MM.1S (cell line): ENCODE data around the gene CTNNBIP1.

Experiments used
- DNase-seq: peaks from one replicate; pipeline ENCODE4 v3.0.0-alpha.2; 2015
- H2AFZ ChIP-seq: fragments of 300-600 bp; sonication (generic); 2 replicates; pipeline ENCODE4 v1.6.0; 2016; ENCODE audit warnings: antibody characterized with exemption, low read length
- H3F3A ChIP-seq: fragments of 300-600 bp; sonication (generic); 2 replicates; pipeline ENCODE4 v1.6.1; 2016; ENCODE audit warnings: mild to moderate bottlenecking, antibody characterized with exemption, low read length, moderate library complexity, mixed read lengths; ENCODE audit not compliant: insufficient read depth
- H3K27ac ChIP-seq: fragments of 300-600 bp; sonication (generic); 2 replicates; pipeline ENCODE4 v1.5.1; 2016; ENCODE audit warnings: mild to moderate bottlenecking, low read length
- H3K27me3 ChIP-seq: fragments of 300-600 bp; sonication (generic); replicated peaks from 2 replicates; pipeline ENCODE4 v1.6.0; 2016; ENCODE audit warnings: low read length; ENCODE audit not compliant: insufficient read depth
- H3K36me3 ChIP-seq: fragments of 300-600 bp; sonication (generic); replicated peaks from 2 replicates; pipeline ENCODE4 v1.6.1; 2016; ENCODE audit warnings: mild to moderate bottlenecking, low read length, mixed read lengths; ENCODE audit not compliant: insufficient read depth
- H3K4me1 ChIP-seq: fragments of 300-600 bp; sonication (generic); 2 replicates; pipeline ENCODE4 v1.6.1; 2016; ENCODE audit warnings: low read length, mixed read lengths
- H3K4me2 ChIP-seq: fragments of 300-600 bp; sonication (generic); 2 replicates; pipeline ENCODE4 v1.6.0; 2016; ENCODE audit warnings: low read depth, low read length
- H3K4me3 ChIP-seq: fragments of 300-600 bp; sonication (generic); 2 replicates; pipeline ENCODE4 v1.5.1; 2016; ENCODE audit warnings: low read length, mixed read lengths
- H3K79me2 ChIP-seq: fragments of 300-600 bp; sonication (generic); 2 replicates; pipeline ENCODE4 v1.6.1; 2016; ENCODE audit warnings: mixed run types, low read length, mixed read lengths
- H3K9ac ChIP-seq: fragments of 300-600 bp; sonication (generic); 2 replicates; pipeline ENCODE4 v1.6.1; 2016; ENCODE audit warnings: low read length, mixed read lengths
- H3K9me2 ChIP-seq: fragments of 300-600 bp; sonication (generic); replicated peaks from 2 replicates; pipeline ENCODE4 v1.6.1; 2016; ENCODE audit warnings: mild to moderate bottlenecking, low read length, mixed read lengths; ENCODE audit not compliant: insufficient read depth
- H3K9me3 ChIP-seq: fragments of 300-600 bp; sonication (generic); replicated peaks from 2 replicates; pipeline ENCODE4 v1.6.1; 2016; ENCODE audit warnings: mild to moderate bottlenecking, low read length, mixed read lengths; ENCODE audit not compliant: insufficient read depth
- H4K20me1 ChIP-seq: fragments of 300-600 bp; sonication (generic); 2 replicates; pipeline ENCODE4 v1.6.1; 2016; ENCODE audit warnings: mild to moderate bottlenecking, low read length, moderate library complexity, mixed read lengths; ENCODE audit not compliant: insufficient read depth
- CTCF ChIP-seq: fragments of 300-600 bp; sonication (generic); IDR thresholded peaks from 2 replicates; pipeline ENCODE4 v1.5.1; 2016; ENCODE audit warnings: antibody characterized with exemption, low read length, mixed read lengths
- EZH2 ChIP-seq: fragments of 300-600 bp; sonication (generic); optimal IDR thresholded peaks from 2 replicates; pipeline ENCODE3; 2017; ENCODE audit warnings: low read depth, mild to moderate bottlenecking, antibody characterized with exemption, low read length, mixed read lengths
- EZH2phosphoT487 ChIP-seq: fragments of 300-600 bp; sonication (generic); IDR thresholded peaks from 2 replicates; pipeline ENCODE4 v1.6.1; 2018; ENCODE audit warnings: antibody characterized with exemption, low read length

The CTNNBIP1 gene

GRCh38 chr1:9870572-9870971 is 39.5 kb downstream of the CTNNBIP1 start:
- H3K36me3 ChIP-seq: no peaks in the 10 kb centered on the region
- H3K9me3 ChIP-seq: no peaks in the 10 kb centered on the region
- no peaks in the 10 kb centered on the region for H4K20me1 ChIP-seq
- H3K4me1 ChIP-seq: no peaks in the 10 kb centered on the region
- DNase-seq: no peak
- H3K79me2 ChIP-seq: no peaks in the 10 kb centered on the region
- H3K9ac ChIP-seq: no peak overlapping the region
- no peak for TF ChIP-seq EZH2phosphoT487
- no peak for TF ChIP-seq CTCF
- TF ChIP-seq EZH2: no peak
- no peak overlapping the region for H3K27ac ChIP-seq
- no peaks in the 10 kb centered on the region for H3F3A ChIP-seq
- H3K4me2 ChIP-seq: no peak overlapping the region
- no peaks in the 10 kb centered on the region for H3K27me3 ChIP-seq
- no peaks in the 10 kb centered on the region for H3K9me2 ChIP-seq
- H3K4me3 ChIP-seq: no peak overlapping the region
- no peak overlapping the region for H2AFZ ChIP-seq

- no peaks in the 10 kb centered on the region for H3K79me2 ChIP-seq
- no peaks in the 10 kb centered on the region for H3K36me3 ChIP-seq
- no peaks in the 10 kb centered on the region for H3K9me3 ChIP-seq
- H3F3A ChIP-seq: no peaks in the 10 kb centered on the region
- no peak overlapping the region for H3K27ac ChIP-seq
- H2AFZ ChIP-seq: no peak overlapping the region
- H3K4me2 ChIP-seq: no peak overlapping the region
- no peaks in the 10 kb centered on the region for H4K20me1 ChIP-seq
- no peak overlapping the region for H3K4me3 ChIP-seq
- H3K27me3 ChIP-seq: no peaks in the 10 kb centered on the region
- DNase-seq: no peak
- H3K9me2 ChIP-seq: no peaks in the 10 kb centered on the region
- H3K9ac ChIP-seq: no peak overlapping the region
- H3K4me1 ChIP-seq: no peaks in the 10 kb centered on the region
- TF ChIP-seq EZH2 (no peak), EZH2phosphoT487 (no peak), CTCF (no peak)
Measured at GRCh38 chr1:9869831-9870251, 40.2 kb downstream of the CTNNBIP1 start.

GRCh38 chr1:9868244-9868590 is 41.9 kb downstream of the CTNNBIP1 start:
- Histone ChIP-seq H3K36me3 (no peaks in the 10 kb centered on the region), H3K9ac (no peak overlapping the region), H3K9me2 (no peaks in the 10 kb centered on the region), H3K4me1 (no peaks in the 10 kb centered on the region), H4K20me1 (no peaks in the 10 kb centered on the region), H3F3A (no peaks in the 10 kb centered on the region), H3K9me3 (no peaks in the 10 kb centered on the region), H2AFZ (no peak overlapping the region), H3K4me3 (no peak overlapping the region), H3K4me2 (no peak overlapping the region), H3K79me2 (no peaks in the 10 kb centered on the region), H3K27me3 (no peaks in the 10 kb centered on the region), H3K27ac (no peak overlapping the region)
- TF ChIP-seq EZH2: no peak
- TF ChIP-seq EZH2phosphoT487: no peak
- TF ChIP-seq CTCF: no peak
- DNase-seq: no peak
